Measurements from ENCODE around the gene TESPA1.

DNA sequence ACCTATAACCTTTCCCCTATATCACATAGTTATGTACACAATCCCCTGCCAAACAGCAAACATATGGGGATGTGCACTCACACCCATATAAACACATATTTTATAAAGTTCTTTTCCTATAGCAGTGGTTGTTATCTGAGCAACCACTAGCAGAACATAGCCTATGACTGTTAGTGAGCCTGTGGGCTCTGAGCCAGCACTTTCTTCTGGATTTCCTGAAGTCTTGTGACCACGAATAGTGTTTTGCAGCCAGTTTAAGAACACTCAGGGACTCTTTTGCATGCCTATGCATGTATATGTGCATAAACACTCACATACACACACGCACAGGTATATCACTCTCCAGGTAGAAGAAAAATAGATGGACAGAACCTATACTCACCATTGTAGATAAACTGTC is 17.1 kb downstream of the TESPA1 start:
- TF ChIP-seq CREM (CRISPR knock-in tag; IDR thresholded peaks at IDR 0.05): no peak
- no peak for TF ChIP-seq TCF7 (CRISPR knock-in tag; IDR thresholded peaks at IDR 0.05; ENCODE audit: low read depth)
- TF ChIP-seq CTCF (IDR thresholded peaks at IDR 0.05): no peak
